ENCODE data around the gene TICRR. TPM values are rescaled to one million over a fixed set of nuclear protein-coding genes. Genes with fewer than 3 reads are reported as not detected.

Gene TICRR
- total RNA-seq, 1 donor, result 0.72 TPM

DNA sequence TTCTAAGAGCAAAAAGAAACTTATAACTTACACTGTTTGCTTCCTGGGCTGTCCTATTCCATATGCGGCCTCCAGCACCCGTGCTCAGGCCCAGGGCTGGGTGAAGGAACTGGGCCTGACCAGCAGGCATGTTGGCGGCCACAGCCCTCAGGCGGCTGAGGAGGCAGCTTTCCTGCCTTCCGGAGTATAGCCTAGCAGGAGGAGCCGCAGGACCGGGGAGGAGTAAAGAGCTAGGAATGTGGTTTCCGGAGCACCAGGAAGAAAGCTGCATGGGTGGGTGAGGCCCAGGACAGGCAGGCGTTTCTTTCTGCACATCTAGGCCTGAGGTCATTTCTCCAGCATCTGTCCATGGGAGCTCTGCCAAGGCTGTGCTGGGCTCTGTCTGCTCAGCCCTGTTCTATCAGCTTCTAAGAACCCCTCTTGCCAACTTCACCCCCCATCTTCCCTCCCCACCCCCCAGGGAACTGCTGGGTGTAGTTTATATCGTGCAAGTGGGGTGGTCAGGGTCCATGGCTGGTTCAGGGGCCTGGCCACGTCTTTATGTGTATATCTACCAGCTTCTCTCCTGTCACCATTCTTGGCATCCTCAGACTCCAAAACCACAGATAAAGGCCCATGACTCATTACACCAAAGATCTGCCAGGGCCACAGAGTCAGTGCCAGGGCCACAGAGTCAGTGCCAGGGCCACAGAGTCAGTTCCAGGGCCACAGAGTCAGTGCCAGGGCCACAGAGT lies 87.8 kb downstream of the TICRR start:
- peak; percentile 99 for DNase-seq (ENCODE audit: insufficient read length, low spot score, missing footprints)
- no peaks in the 10 kb centered on the region for H3K36me3 ChIP-seq (ENCODE audit: insufficient read depth, low read length)
- peaks cover 27% of the 10 kb centered on the region for H3K4me1 ChIP-seq (ENCODE audit: insufficient read depth, low read length)
- TF ChIP-seq, protein P1, sequence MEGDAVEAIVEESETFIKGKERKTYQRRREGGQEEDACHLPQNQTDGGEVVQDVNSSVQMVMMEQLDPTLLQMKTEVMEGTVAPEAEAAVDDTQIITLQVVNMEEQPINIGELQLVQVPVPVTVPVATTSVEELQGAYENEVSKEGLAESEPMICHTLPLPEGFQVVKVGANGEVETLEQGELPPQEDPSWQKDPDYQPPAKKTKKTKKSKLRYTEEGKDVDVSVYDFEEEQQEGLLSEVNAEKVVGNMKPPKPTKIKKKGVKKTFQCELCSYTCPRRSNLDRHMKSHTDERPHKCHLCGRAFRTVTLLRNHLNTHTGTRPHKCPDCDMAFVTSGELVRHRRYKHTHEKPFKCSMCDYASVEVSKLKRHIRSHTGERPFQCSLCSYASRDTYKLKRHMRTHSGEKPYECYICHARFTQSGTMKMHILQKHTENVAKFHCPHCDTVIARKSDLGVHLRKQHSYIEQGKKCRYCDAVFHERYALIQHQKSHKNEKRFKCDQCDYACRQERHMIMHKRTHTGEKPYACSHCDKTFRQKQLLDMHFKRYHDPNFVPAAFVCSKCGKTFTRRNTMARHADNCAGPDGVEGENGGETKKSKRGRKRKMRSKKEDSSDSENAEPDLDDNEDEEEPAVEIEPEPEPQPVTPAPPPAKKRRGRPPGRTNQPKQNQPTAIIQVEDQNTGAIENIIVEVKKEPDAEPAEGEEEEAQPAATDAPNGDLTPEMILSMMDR (IDR thresholded peaks at IDR 0.05; ENCODE audit: extremely low read depth, low read depth, low read length), result no peak
- peak overlapping the region; percentile 84 for H3K27ac ChIP-seq (ENCODE audit: low read depth, low read length)
- no peaks in the 10 kb centered on the region for H3K27me3 ChIP-seq (ENCODE audit: insufficient read depth, low read length)
- H3K9me3 ChIP-seq (ENCODE audit: low read depth, low read length), result no peaks in the 10 kb centered on the region
- H3K4me3 ChIP-seq (ENCODE audit: insufficient read depth, low read length), result peak overlapping the region; percentile 41
- H3K4me2 ChIP-seq (ENCODE audit: insufficient read depth, low read length), result peak overlapping the region; percentile 74
- no peaks in the 10 kb centered on the region for H3K79me2 ChIP-seq (ENCODE audit: insufficient read depth, low read length)
- no peaks in the 10 kb centered on the region for H4K20me1 ChIP-seq (ENCODE audit: insufficient read depth, low read length)
- H2AFZ ChIP-seq (ENCODE audit: low read length), result peak overlapping the region; percentile 86

DNA sequence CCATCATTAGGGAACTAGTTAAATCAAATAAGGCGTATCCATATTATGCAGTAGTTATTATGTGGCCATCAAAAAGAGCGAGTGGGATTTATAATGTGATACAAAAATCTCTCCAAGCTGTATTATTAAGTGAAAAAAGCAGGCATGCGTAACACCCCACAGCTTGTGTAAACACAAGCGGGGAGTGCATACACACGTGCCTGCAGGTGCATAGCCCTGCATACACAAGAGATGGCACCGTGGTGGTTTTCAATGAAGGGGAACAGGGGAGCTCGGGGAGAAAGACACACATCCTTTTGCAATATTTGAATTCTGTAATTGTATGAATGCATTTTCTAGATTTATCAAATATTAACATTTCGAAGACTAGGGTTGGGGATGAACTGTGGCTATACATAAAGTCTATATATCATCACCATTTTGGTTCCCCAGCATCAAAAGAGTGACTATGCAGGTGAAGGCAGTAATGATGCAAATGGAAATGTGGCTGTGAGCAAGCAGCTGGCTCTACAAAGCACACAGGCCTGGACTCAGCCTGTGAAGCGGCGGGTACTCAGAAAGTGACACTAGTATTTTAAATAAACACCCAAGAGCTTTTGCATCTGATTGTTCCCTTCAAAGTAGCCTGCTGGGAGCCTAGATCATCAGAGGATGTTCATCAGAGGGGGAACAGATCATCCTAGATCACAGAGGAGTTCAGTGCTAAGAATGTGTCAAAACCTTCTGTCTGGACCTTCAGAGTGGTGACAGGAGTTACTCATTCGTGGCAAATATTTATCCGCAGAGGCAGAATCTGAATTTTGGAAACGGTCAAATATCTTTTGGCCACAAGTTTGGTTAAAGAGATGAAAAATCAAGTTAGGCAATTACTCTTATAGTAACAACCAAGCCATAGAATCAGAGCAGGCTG lies 89.4 kb downstream of the TICRR start:
- peak; percentile 92 for DNase-seq (ENCODE audit: insufficient read length, low spot score, missing footprints)
- Histone ChIP-seq H3K36me3 (ENCODE audit: insufficient read depth, low read length) (no peaks in the 10 kb centered on the region), H3K4me2 (ENCODE audit: insufficient read depth, low read length) (peak overlapping the region; percentile 79), H3K79me2 (ENCODE audit: insufficient read depth, low read length) (no peaks in the 10 kb centered on the region), H3K4me3 (ENCODE audit: insufficient read depth, low read length) (peak overlapping the region; percentile 63), H3K4me1 (ENCODE audit: insufficient read depth, low read length) (peaks cover 27% of the 10 kb centered on the region), H2AFZ (ENCODE audit: low read length) (no peak overlapping the region), H3K9me3 (ENCODE audit: low read depth, low read length) (no peaks in the 10 kb centered on the region), H3K27me3 (ENCODE audit: insufficient read depth, low read length) (no peaks in the 10 kb centered on the region), H3K27ac (ENCODE audit: low read depth, low read length) (peak overlapping the region; percentile 13), H4K20me1 (ENCODE audit: insufficient read depth, low read length) (no peaks in the 10 kb centered on the region)
- TF ChIP-seq, protein P1 (IDR thresholded peaks at IDR 0.05; ENCODE audit: extremely low read depth, low read depth, low read length), result no peak

DNA sequence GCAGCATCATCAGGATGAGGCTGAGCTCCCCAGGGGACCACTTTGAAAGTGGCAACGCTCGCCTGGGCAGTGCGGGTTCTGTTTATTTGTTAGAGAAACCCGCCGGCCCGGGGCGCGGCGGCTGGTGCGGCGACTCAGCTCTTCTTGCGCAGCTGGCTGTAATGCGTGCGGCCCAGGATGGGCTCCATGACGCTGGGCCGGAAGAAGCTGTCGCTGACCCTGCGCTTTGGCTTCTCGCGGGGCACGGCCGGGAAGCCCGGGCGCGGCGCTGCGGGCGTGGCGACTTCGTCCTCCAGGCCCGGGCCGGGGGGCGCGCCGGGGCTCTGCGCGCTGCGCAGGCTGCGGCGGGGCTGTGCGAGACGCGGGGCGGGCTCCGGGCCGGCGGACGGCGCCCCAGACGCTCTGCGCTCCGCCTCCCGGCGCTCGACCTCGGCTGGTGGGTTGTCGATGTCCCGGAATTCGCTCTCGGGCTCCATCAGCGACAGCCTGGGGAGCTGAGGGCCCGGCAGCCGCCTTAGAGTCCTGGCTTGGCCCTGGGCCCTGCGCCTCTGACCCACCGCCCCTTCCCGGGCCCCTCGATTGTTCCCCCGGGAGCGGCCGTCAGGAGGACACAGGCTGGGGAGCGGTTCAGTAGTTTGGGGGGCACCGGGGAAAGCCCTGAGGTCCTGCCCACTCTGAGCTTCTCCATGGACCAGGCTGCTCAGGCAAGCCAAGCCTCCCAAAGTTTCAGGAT lies 90.3 kb downstream of the TICRR start:
- no peaks in the 10 kb centered on the region for H3K27me3 ChIP-seq (ENCODE audit: insufficient read depth, low read length)
- peak overlapping the region; percentile 84 for H2AFZ ChIP-seq (ENCODE audit: low read length)
- TF ChIP-seq, protein P1 (IDR thresholded peaks at IDR 0.05; ENCODE audit: extremely low read depth, low read depth, low read length), result no peak
- no peaks in the 10 kb centered on the region for H3K79me2 ChIP-seq (ENCODE audit: insufficient read depth, low read length)
- peak overlapping the region; percentile 79 for H3K4me2 ChIP-seq (ENCODE audit: insufficient read depth, low read length)
- peak; percentile 97 for DNase-seq (ENCODE audit: insufficient read length, low spot score, missing footprints)
- peak overlapping the region; percentile 45 for H3K27ac ChIP-seq (ENCODE audit: low read depth, low read length)
- no peaks in the 10 kb centered on the region for H4K20me1 ChIP-seq (ENCODE audit: insufficient read depth, low read length)
- H3K9me3 ChIP-seq (ENCODE audit: low read depth, low read length), result no peaks in the 10 kb centered on the region
- peak overlapping the region; percentile 63 for H3K4me3 ChIP-seq (ENCODE audit: insufficient read depth, low read length)
- H3K36me3 ChIP-seq (ENCODE audit: insufficient read depth, low read length), result no peaks in the 10 kb centered on the region
- peaks cover 27% of the 10 kb centered on the region for H3K4me1 ChIP-seq (ENCODE audit: insufficient read depth, low read length)

All from osteoblast (primary cell).